Calu3 (cell line): ENCODE measurements around the gene ECT2. TPM values are rescaled to one million over a fixed set of nuclear protein-coding genes. Genes with fewer than 3 reads are reported as not detected.
"Not testable (repeated sequence)": the region's sequence is repeated elsewhere in the genome, so short reads cannot be mapped to it uniquely, and the experiment has no call there.

Experiments
- Bru-seq: library from RNA; stranded (reverse); fragments of 400-500 nt; gene quantifications from one replicate; lab custom pipeline; 2021; lab: Mats Ljungman, UMichigan
- BruChase-seq, 2 experiments: library from RNA; stranded (reverse); fragments of 400-500 nt; gene quantifications; one replicate each; lab custom pipeline; 2021; lab: Mats Ljungman, UMichigan
- BruUV-seq: library from RNA; stranded (reverse); fragments of 400-500 nt; replicated peaks from 2 replicates; lab custom pipeline; 2021; lab: Mats Ljungman, UMichigan
- CTCF ChIA-PET: fragments of 300-600 bp; sonication (Branson Sonifier 250); formaldehyde crosslinking; loops from one replicate; lab custom pipeline; 2022; ENCODE audit warnings: antibody characterized with exemption; lab: Charles Lee
- DNase-seq: peaks from one replicate; pipeline ENCODE4 v3.0.0; 2022
- H3K27ac Mint-ChIP-seq: one replicate; pipeline ENCODE4 v1.8.0; 2022; ENCODE audit warnings: mixed read lengths; ENCODE audit not compliant: unreplicated experiment
- H3K27me3 Mint-ChIP-seq: one replicate; pipeline ENCODE4 v1.8.0; 2022; ENCODE audit warnings: mixed read lengths; ENCODE audit not compliant: unreplicated experiment
- H3K36me3 Mint-ChIP-seq: one replicate; pipeline ENCODE4 v1.8.0; 2022; ENCODE audit warnings: mild to moderate bottlenecking, moderate library complexity, mixed read lengths; ENCODE audit not compliant: insufficient read depth, unreplicated experiment
- H3K4me1 Mint-ChIP-seq: one replicate; pipeline ENCODE4 v1.8.0; 2022; ENCODE audit warnings: mild to moderate bottlenecking, low read depth, mixed read lengths; ENCODE audit not compliant: unreplicated experiment
- H3K4me3 Mint-ChIP-seq: one replicate; pipeline ENCODE4 v1.8.0; 2022; ENCODE audit warnings: mild to moderate bottlenecking, low read depth, moderate library complexity, mixed read lengths; ENCODE audit not compliant: unreplicated experiment
- H3K9me3 Mint-ChIP-seq: one replicate; pipeline ENCODE4 v1.8.0; 2022; ENCODE audit warnings: low read depth, mixed read lengths; ENCODE audit not compliant: unreplicated experiment
- CTCF ChIP-seq: fragments of 200-600 bp; IDR thresholded peaks from one replicate; pipeline ENCODE4 v1.8.0; 2022; ENCODE audit warnings: antibody characterized with exemption; ENCODE audit not compliant: unreplicated experiment
- intact Hi-C: fragments of 100-400 bp; cut with micrococcal nuclease; formaldehyde crosslinking; loops from one replicate; pipeline ENCODE4 v1.10.0; 2022; ENCODE audit not compliant: unreplicated experiment
- long read RNA-seq: library from polyadenylated mRNA; stranded (forward); transcript quantifications from one replicate; pipeline ENCODE4 v2.0.0, GENCODE V29; 2022
- total RNA-seq: library from RNA; stranded (reverse); gene quantifications from 2 replicates; pipeline ENCODE4 v1.2.3, GENCODE V29; 2022

Gene ECT2
- 170 and 201 TPM in 2 replicates for total RNA-seq
- percentile 99 among the genes with signal in this experiment for Bru-seq, nascent RNA
- percentile 96 among the genes with signal in this experiment for BruChase-seq, experiment 1, labeled RNA remaining after a 6-hour chase
- BruChase-seq, experiment 2, labeled RNA remaining after a 2-hour chase, result percentile 97 among the genes with signal in this experiment
- long read RNA-seq, full-length matches to known transcripts, result 89 of 150 reads
- long read RNA-seq, partial matches to known transcripts, result 19 of 150 reads
- long read RNA-seq, other reads (novel, unspliced or antisense), result 42 of 150 reads

- H3K27ac Mint-ChIP-seq, result peak within 1 kb of the TSS; percentile 97
- peaks cover 61% of the 10 kb centered on the region for H3K36me3 Mint-ChIP-seq
- CTCF ChIA-PET, result interaction anchor here (0.5 to 3.9 kb wide), 25 partner anchors 10 to 190 kb away, joined by 3 to 80 read pairs (median 5); partner anchors contain the start of gene NCEH1
- BruUV-seq, result TSS peak; percentile 51
- DNase-seq, result peak; percentile 100
- no peaks in the 10 kb centered on the region for H3K27me3 Mint-ChIP-seq
- peak within 1 kb of the TSS; percentile 85 for H3K4me3 Mint-ChIP-seq
- intact Hi-C loops, result loop anchor here (1.0 kb wide), 2 partner anchors 39 to 77 kb away; partner anchors contain the start of gene NCEH1
- H3K9me3 Mint-ChIP-seq, result peaks cover 4% of the 10 kb centered on the region
- peaks cover 65% of the 10 kb centered on the region for H3K4me1 Mint-ChIP-seq
- peak; percentile 89 for TF ChIP-seq CTCF
Observed at GRCh38 chr3:172750368-172751174, at the start of gene ECT2. Gene ECT2, plus strand, starts transcription at chr3:172750726. Its CDS starts 3,805 bp downstream, at chr3:172754531.

GRCh38 chr3:172700936-172701455 lies 49.5 kb upstream of the ECT2 start:
- Mint-ChIP-seq H3K36me3 (peaks cover 16% of the 10 kb centered on the region), H3K4me1 (peaks cover 66% of the 10 kb centered on the region), H3K27me3 (no peaks in the 10 kb centered on the region), H3K4me3 (no peak overlapping the region), H3K9me3 (no peaks in the 10 kb centered on the region), H3K27ac (peak overlapping the region; percentile 7)
- TF ChIP-seq CTCF, result no peak
- intact Hi-C loops, result no loop called here
- DNase-seq, result no peak
- CTCF ChIA-PET, result interaction anchor here (0.7 to 4.0 kb wide), 7 partner anchors 9 to 276 kb away, joined by 3 to 18 read pairs (median 4); partner anchors contain the start of genes ECT2 and NCEH1
- BruUV-seq, result no TSS peak

GRCh38 chr3:172701751-172702150 lies 48.8 kb upstream of the ECT2 start:
- CTCF ChIA-PET, result interaction anchor here (0.7 to 4.0 kb wide), 4 partner anchors 9 to 28 kb away, joined by 3 to 18 read pairs (median 10); partner anchors contain the start of gene NCEH1
- BruUV-seq, result no TSS peak
- no peak for TF ChIP-seq CTCF
- peak overlapping the region; percentile 0 for H3K27ac Mint-ChIP-seq
- H3K4me1 Mint-ChIP-seq, result peaks cover 61% of the 10 kb centered on the region
- intact Hi-C loops, result no loop called here
- no peaks in the 10 kb centered on the region for H3K9me3 Mint-ChIP-seq
- H3K36me3 Mint-ChIP-seq, result peaks cover 13% of the 10 kb centered on the region
- no peak for DNase-seq
- H3K4me3 Mint-ChIP-seq, result peak overlapping the region; percentile 0
- no peaks in the 10 kb centered on the region for H3K27me3 Mint-ChIP-seq

- peak overlapping the region; percentile 0 for H3K4me3 Mint-ChIP-seq
- intact Hi-C loops, result no loop called here
- H3K27ac Mint-ChIP-seq, result peak overlapping the region; percentile 0
- no peak for DNase-seq
- H3K27me3 Mint-ChIP-seq, result no peaks in the 10 kb centered on the region
- H3K4me1 Mint-ChIP-seq, result peaks cover 64% of the 10 kb centered on the region
- CTCF ChIA-PET, result interaction anchor here (1.6 to 4.0 kb wide), 3 partner anchors 9 to 29 kb away, joined by 4 to 18 read pairs (median 17); partner anchors contain the start of gene NCEH1
- peaks cover 12% of the 10 kb centered on the region for H3K36me3 Mint-ChIP-seq
- no peaks in the 10 kb centered on the region for H3K9me3 Mint-ChIP-seq
- no TSS peak for BruUV-seq
- no peak for TF ChIP-seq CTCF
Observed at GRCh38 chr3:172702256-172702655, 48.3 kb upstream of the ECT2 start.

GRCh38 chr3:172702731-172703130 lies 47.8 kb upstream of the ECT2 start:
- H3K9me3 Mint-ChIP-seq, H3K27me3 Mint-ChIP-seq, H3K4me3 Mint-ChIP-seq, BruUV-seq, DNase-seq, intact Hi-C loops, H3K27ac Mint-ChIP-seq: not testable (repeated sequence)
- CTCF ChIA-PET, result interaction anchor here (1.6 to 4.0 kb wide), 3 partner anchors 8 to 29 kb away, joined by 4 to 18 read pairs (median 17); partner anchors contain the start of gene NCEH1
- peaks cover 14% of the 10 kb centered on the region for H3K36me3 Mint-ChIP-seq
- peaks cover 69% of the 10 kb centered on the region for H3K4me1 Mint-ChIP-seq
